Superior temporal gyrus (tissue), 1 donor: Measurements from ENCODE around the gene SORCS1.

Source experiments
- DNase-seq: peaks from one replicate; pipeline ENCODE4 v3.0.0-alpha.2; 2016; ENCODE audit errors: extremely low spot score

Gene SORCS1

DNA sequence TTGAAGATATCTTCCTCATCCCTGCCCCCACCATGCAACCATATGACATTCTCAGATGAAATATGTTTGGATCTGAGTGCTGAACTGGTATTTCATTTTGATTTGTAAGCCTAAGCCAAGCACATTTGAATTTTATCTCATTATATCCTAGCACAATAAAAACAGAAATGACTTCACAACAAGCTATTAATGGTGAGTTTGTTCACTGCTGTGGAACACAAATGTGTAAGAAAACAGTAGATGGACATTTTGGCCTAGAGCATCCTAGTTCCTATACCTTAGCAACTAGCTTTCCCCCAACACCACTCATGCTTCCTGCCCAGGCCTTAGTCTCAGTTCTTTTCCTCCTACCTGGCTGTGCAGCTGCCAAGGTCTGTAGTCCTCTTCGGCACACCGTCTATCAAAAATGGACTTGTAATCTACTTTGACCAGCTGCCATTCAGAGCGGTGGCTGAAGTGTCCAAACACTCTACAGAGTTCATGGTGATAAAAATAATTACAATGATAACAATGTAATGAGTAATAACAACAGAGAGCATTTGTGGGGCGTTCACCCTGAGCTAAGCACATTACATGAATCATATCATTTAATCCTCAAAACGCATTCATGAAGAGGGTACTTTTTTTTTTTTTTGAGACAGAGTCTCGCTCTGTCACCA lies 491.9 kb downstream of the SORCS1 start:
- no peak for DNase-seq

DNA sequence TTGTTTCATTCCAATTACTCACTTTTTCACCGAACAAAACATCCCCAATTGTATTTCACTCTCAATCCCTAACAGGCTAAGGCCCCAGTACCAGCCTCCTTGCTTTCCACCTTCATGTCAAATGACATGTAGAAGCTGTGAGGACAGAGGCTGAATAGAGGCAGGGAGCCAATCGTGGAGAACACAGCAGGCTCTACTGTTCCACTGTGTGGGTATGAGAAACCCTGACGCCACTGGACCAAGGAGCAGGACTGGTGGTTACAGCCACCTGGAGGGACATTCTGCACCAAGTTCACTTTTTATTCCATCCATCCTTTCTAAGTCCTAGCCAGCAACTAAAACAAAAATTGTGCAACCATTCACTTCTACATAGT lies 502.8 kb downstream of the SORCS1 start:
- peak; percentile 65 for DNase-seq

- DNase-seq, result peak; percentile 45
Observed at GRCh38 chr10:106661133-106661766, 503.3 kb downstream of the SORCS1 start.

DNA sequence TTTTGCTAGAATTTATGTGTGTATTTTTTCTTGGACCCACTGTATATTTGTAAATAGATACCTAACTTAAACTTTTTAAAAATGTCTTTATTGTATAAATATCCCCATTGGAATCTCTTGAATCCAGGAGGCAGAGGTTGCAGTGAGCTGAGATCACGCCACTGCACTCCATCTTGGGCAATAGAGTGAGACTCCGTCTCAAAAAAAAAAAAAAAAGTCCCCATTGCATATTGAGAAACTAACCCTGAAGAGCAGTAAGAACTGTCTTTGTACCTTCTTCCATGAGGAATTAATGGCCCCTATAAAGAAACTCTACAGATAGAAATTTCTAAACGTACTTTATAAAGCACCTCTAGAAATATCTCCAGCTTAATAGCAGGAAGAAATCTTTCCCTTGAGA lies 504.0 kb downstream of the SORCS1 start:
- no peak for DNase-seq

DNA sequence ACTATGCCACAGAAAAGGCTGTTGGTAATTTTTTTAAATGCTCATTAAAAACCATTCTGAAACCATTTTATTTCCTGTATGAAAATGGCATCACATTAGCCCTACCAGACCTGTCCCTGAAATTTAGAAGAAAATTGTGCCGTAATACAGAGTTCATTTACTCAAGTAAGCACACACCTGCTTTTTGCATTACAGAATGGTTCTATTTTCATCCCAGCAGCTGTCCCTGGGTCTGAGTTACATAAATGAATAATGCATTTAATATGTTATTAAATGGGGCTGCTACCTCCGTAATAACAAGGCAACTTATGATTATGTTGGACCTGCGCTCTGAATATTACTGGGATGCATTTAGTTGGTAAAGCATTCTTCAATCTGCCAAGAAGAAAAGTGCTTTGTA lies 508.9 kb downstream of the SORCS1 start:
- no peak for DNase-seq

- no peak for DNase-seq
Observed at GRCh38 chr10:106655165-106655564, 509.3 kb downstream of the SORCS1 start.

DNA sequence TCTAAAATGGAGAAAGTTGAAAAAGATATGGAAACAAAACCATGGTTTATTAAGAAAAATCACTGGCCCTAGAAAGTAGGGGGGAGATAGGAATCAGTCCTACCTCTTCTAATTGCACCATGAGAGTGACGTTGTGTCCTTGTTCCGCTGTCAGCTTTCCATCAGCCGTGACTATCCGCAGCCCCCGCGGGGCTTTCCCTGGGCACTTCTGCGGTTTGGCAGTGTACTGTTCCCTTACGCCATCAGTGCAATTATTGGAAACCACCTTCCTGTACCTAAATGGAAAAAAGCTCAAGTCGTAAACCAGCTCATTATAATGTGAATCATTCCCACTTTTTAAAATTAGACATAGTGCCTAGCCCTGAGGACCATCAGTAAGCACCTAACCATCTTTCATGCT lies 512.2 kb downstream of the SORCS1 start:
- DNase-seq, result no peak

GRCh38 chr10:106648534-106649481 lies 515.7 kb downstream of the SORCS1 start:
- DNase-seq, result no peak

- DNase-seq, result peak; percentile 35
Observed at GRCh38 chr10:106643473-106643872, 521.0 kb downstream of the SORCS1 start.

- DNase-seq, result no peak
Observed at GRCh38 chr10:106637873-106638272, 526.6 kb downstream of the SORCS1 start.

GRCh38 chr10:106636766-106637491 lies 527.6 kb downstream of the SORCS1 start:
- no peak for DNase-seq

DNA sequence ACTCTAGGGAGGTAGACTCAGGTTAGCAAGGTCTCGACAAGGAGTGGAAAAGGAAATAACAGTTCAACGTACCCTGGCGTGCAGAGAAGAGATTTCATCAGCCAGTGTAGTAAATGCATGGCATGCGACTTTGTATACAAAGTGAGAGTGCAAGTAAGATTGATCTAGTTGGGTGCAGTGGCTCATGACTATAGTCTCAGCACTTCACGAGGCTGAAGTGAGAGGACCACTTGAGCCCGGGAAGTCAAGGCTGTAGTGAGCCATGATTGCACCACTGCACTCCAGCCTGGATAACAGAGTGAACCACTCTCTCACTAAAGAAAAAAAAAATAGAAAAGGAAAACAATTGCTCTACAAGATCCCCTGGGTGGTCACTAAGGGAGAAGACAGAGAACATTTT lies 528.6 kb downstream of the SORCS1 start:
- no peak for DNase-seq

- DNase-seq, result no peak
Observed at GRCh38 chr10:106631016-106631702, 533.3 kb downstream of the SORCS1 start.

- DNase-seq, result no peak
Observed at GRCh38 chr10:106626371-106626770, 538.1 kb downstream of the SORCS1 start.

GRCh38 chr10:106625751-106626150 lies 538.8 kb downstream of the SORCS1 start:
- DNase-seq, result no peak

DNA sequence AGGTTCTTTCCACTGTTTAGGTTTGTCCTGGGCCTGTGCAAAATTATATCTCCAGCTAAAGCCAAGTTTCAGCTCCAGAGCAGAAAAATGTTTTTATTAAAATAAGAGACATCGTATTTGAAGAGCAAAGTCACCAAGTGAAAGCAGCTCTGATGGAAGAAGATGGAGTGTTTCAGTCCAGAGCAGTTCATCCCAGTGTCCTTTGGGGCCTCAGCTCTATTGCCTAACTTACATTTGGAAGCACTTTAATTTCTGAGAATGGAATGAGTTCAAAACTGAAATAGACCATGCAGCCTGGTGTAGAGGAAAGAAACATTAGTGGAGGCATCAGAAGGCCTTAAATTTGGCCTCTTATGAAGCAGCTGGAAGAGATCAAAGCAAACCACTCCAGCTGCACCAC lies 545.2 kb downstream of the SORCS1 start:
- no peak for DNase-seq

DNA sequence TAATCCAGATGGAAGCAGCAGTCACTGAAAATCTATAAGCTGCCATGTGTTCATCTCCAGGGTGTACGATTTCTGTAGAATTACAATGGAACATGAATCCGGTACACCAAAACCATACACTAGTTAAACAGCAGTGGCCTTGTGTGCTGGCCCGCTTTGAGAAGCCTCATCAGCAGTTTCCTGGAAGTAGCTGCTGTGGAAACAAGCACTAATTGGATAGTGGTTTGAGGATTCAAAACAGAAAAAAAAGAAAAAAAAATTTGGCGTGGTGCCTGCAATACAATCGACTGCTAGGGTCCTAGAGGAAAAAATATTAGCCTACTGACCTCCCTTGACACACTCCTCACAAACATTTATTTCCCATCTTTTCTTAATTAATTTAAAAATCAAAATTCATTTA lies 545.9 kb downstream of the SORCS1 start:
- no peak for DNase-seq

GRCh38 chr10:106615081-106615480 lies 549.4 kb downstream of the SORCS1 start:
- DNase-seq, result no peak

DNA sequence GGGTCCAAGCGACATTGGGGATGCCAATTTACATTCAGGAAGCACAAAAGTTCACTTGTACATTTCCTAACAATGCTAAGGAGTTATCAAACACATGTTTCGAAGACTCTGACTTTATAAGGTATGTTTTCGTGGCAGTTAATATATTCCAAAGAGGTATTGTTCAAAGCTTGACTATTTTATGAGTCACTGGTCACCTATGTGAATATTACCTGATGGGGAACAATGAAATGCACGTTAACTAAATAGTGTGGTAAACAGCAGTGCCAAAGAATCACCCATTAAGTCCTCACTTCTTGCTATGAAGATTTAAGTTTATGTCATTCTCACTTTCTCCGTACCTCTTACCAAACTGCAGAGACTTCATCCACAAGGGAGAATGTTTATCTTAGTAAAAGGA lies 550.2 kb downstream of the SORCS1 start:
- DNase-seq, result no peak

GRCh38 chr10:106612381-106612780 lies 552.1 kb downstream of the SORCS1 start:
- DNase-seq, result no peak

GRCh38 chr10:106609470-106610266 lies 554.8 kb downstream of the SORCS1 start:
- no peak for DNase-seq
